ENCODE data around the gene TSSK1B. TPM values are rescaled to one million over a fixed set of nuclear protein-coding genes. Genes with fewer than 3 reads are reported as not detected.
"Not testable (repeated sequence)": the region's sequence is repeated elsewhere in the genome, so short reads cannot be mapped to it uniquely, and the experiment has no call there.

TSSK1B gene
- total RNA-seq, result not detected
- not detected for polyA plus RNA-seq

- intact Hi-C loops (cut with DNase I), result no loop called here
- no peak for DNase-seq
- Histone ChIP-seq H3K27me3 (no peaks in the 10 kb centered on the region), H3K9me3 (no peaks in the 10 kb centered on the region), H3K27ac (no peak within 1 kb of the TSS), H3K36me3 (no peaks in the 10 kb centered on the region), H3K4me1 (no peaks in the 10 kb centered on the region), H3K4me3 (no peak within 1 kb of the TSS)
- 84 to 89% methylated on average over 3 of the region's 3 CpGs for WGBS, 2 donors
- TF ChIP-seq POLR2A (IDR thresholded peaks at IDR 0.05) (no peak), CTCF (IDR thresholded peaks at IDR 0.05) (no peak), EP300 (IDR thresholded peaks at IDR 0.05) (no peak), POLR2AphosphoS5 (IDR thresholded peaks at IDR 0.05) (no peak)
These were observed at the start of gene TSSK1B for GRCh38 chr5:113434889-113435288. TSS of gene TSSK1B (minus strand) at chr5:113434989. CDS start at chr5:113434839, 150 bp downstream.

GRCh38 chr5:113480243-113480642 is 45.5 kb upstream of the TSSK1B start:
- no peaks in the 10 kb centered on the region for H3K9me3 ChIP-seq
- WGBS, 2 donors, result 82% methylated on average over 5 of the region's 5 CpGs
- TF ChIP-seq CTCF (IDR thresholded peaks at IDR 0.05) (no peak), EP300 (IDR thresholded peaks at IDR 0.05) (no peak), POLR2A (IDR thresholded peaks at IDR 0.05) (no peak), POLR2AphosphoS5 (IDR thresholded peaks at IDR 0.05) (no peak)
- H3K4me1 ChIP-seq, result no peaks in the 10 kb centered on the region
- H3K4me3 ChIP-seq, result no peak overlapping the region
- no peak overlapping the region for H3K27ac ChIP-seq
- H3K36me3 ChIP-seq, result no peaks in the 10 kb centered on the region
- no peaks in the 10 kb centered on the region for H3K27me3 ChIP-seq
- intact Hi-C loops (cut with DNase I), result loop anchor here (10.0 kb wide), 1 partner anchor 185 kb away; no protein-coding TSS in a partner anchor
- DNase-seq, result no peak

GRCh38 chr5:113478691-113479090 is 43.9 kb upstream of the TSSK1B start:
- 93% methylated on average over 3 of the region's 3 CpGs for WGBS, 2 donors
- H3K27ac ChIP-seq, result no peak overlapping the region
- intact Hi-C loops (cut with DNase I), result no loop called here

GRCh38 chr5:113474100-113474728 is 39.4 kb upstream of the TSSK1B start:
- Histone ChIP-seq H3K4me1 (no peaks in the 10 kb centered on the region), H3K27ac (no peak overlapping the region), H3K9me3 (no peaks in the 10 kb centered on the region), H3K36me3 (no peaks in the 10 kb centered on the region), H3K27me3 (no peaks in the 10 kb centered on the region), H3K4me3 (no peak overlapping the region)
- WGBS, 2 donors, result 57 to 71% methylated on average over 5 of the region's 5 CpGs
- TF ChIP-seq EP300 (IDR thresholded peaks at IDR 0.05) (no peak), POLR2AphosphoS5 (IDR thresholded peaks at IDR 0.05) (no peak), CTCF (IDR thresholded peaks at IDR 0.05) (no peak), POLR2A (IDR thresholded peaks at IDR 0.05) (no peak)
- no peak for DNase-seq
- intact Hi-C loops (cut with DNase I), result no loop called here

More at GRCh38 chr5:113478691-113479090, 43.9 kb upstream of the TSSK1B start:
- Histone ChIP-seq H3K4me1 (no peaks in the 10 kb centered on the region), H3K4me3 (no peak overlapping the region), H3K36me3 (no peaks in the 10 kb centered on the region), H3K27me3 (no peaks in the 10 kb centered on the region), H3K9me3 (no peaks in the 10 kb centered on the region)
- TF ChIP-seq POLR2AphosphoS5 (IDR thresholded peaks at IDR 0.05) (no peak), CTCF (IDR thresholded peaks at IDR 0.05) (no peak), EP300 (IDR thresholded peaks at IDR 0.05) (no peak), POLR2A (IDR thresholded peaks at IDR 0.05) (no peak)
- DNase-seq, result no peak

- Histone ChIP-seq H3K27me3 (no peaks in the 10 kb centered on the region), H3K36me3 (no peaks in the 10 kb centered on the region), H3K4me3 (no peak overlapping the region), H3K9me3 (no peaks in the 10 kb centered on the region), H3K4me1 (no peaks in the 10 kb centered on the region), H3K27ac (no peak overlapping the region)
- TF ChIP-seq CTCF (IDR thresholded peaks at IDR 0.05), result no peak
- no peak for TF ChIP-seq EP300 (IDR thresholded peaks at IDR 0.05)
- no peak for TF ChIP-seq POLR2AphosphoS5 (IDR thresholded peaks at IDR 0.05)
- TF ChIP-seq POLR2A (IDR thresholded peaks at IDR 0.05), result no peak
- intact Hi-C loops (cut with DNase I), result no loop called here
- no peak for DNase-seq
These were observed 28.2 kb upstream of the TSSK1B start for GRCh38 chr5:113463032-113463431.

- DNase-seq; H3K36me3 ChIP-seq; H3K4me3 ChIP-seq; H3K9me3 ChIP-seq; H3K27me3 ChIP-seq; H3K4me1 ChIP-seq; H3K27ac ChIP-seq; intact Hi-C loops (cut with DNase I): not testable (repeated sequence)
- whole genome bisulfite sequencing, 2 donors, result 92 to 94% methylated on average over 21 of the region's 21 CpGs
These were observed 22.3 kb upstream of the TSSK1B start for GRCh38 chr5:113457106-113457505.

All from sigmoid colon (tissue), 7 donors.